Psoas muscle (tissue), 8 donors: ENCODE data around the gene R3HDML. TPM values are rescaled to one million over a fixed set of nuclear protein-coding genes. Genes with fewer than 3 reads are reported as not detected.

Experiments
- ATAC-seq, 4 donors: fragments of 200-7000 bp; cut with Tn5 transposase; one replicate each; pipeline ENCODE4 v1.9.1; 2020; ENCODE audit warnings: moderate library complexity in 3 of 4, mild to moderate bottlenecking in 2 of 4
- DNase-seq, 2 donors: peaks; one replicate each; pipeline ENCODE4 v3.0.0-alpha.2; 2020
- H3K27ac ChIP-seq: fragments of 200-600 bp; one replicate; pipeline ENCODE4 v1.8.0; 2022
- H3K27me3 ChIP-seq, 3 donors: fragments of 200-600 bp in 1 of 3; one replicate each; pipeline versions ENCODE4 v1.6.1 to v1.8.0; 2013 to 2022; ENCODE audit warnings: low read length in 2 of 3, mild to moderate bottlenecking in 2 of 3, moderate library complexity in 1 of 3; ENCODE audit not compliant: insufficient read depth in 3 of 3
- H3K36me3 ChIP-seq, 2 donors: fragments of 200-600 bp in 1 of 2; one replicate each; pipeline versions ENCODE4 v1.6.1 to v1.8.0; 2013 to 2022; ENCODE audit warnings: low read depth in 1 of 2, mild to moderate bottlenecking in 1 of 2, moderate library complexity in 1 of 2; ENCODE audit not compliant: insufficient read depth in 1 of 2
- H3K4me1 ChIP-seq: fragments of 200-600 bp; one replicate; pipeline ENCODE4 v1.8.0; 2022
- H3K4me3 ChIP-seq: fragments of 200-600 bp; one replicate; pipeline ENCODE4 v1.8.0; 2022; ENCODE audit warnings: mild to moderate bottlenecking
- H3K9me3 ChIP-seq: fragments of 200-600 bp; one replicate; pipeline ENCODE4 v1.8.0; 2022
- WGBS, 3 donors: extraction: QIAGEN DNeasy Blood & Tissue Kit; methylation state at CpG; one replicate each; pipeline versions ENCODE4 v1.1.6 to v1.1.7; 2013; 5-methylcytosine and 5-hydroxymethylcytosine counted together
- intact Hi-C, 2 donors: fragments of 100-400 bp; cut with DNase I; formaldehyde crosslinking; loops; one replicate each; pipeline versions ENCODE4 v1.11.0 to v1.14.2; 2022
- polyA plus RNA-seq, 3 donors: library from polyadenylated mRNA; stranded (reverse); fragments of 200-250 nt; gene quantifications; one replicate each; pipeline ENCODE4 v1.2.3, GENCODE V29; 2013
- total RNA-seq, 4 donors: library from RNA; stranded (reverse); fragmentation: NEBNext Ultra II Directional in 2 of 4; extraction: Animal tissue kit (Norgen Biotek cat#: 25700) in 2 of 4; gene quantifications; one replicate each; pipeline versions ENCODE4 v1.2.1 to v1.2.4, GENCODE V29; 2021 to 2023
- TF ChIP-seq, protein P1 (sequence below): fragments of 200-600 bp; IDR thresholded peaks from one replicate; pipeline ENCODE4 v1.8.0; 2022; ENCODE audit warnings: antibody characterized with exemption
- donor health status: healthy with polysubstance abuse.
- donor health status: DM: no; HTN: no; CAD: no; lungs with moderate emphysema.
- donor health status: Bipolar disorder and iron deficiency.
- donor health status: healthy.
- donor health status: DM: yes; HTN: yes; CAD: no.
- donor health status: DM: no; HTN: no; CAD: no.
- donor health status: DM: no; HTN: no; CAD: no.
- donor health status: DM: yes; HTN: yes; CAD: no.

The R3HDML gene
- total and polyA plus RNA-seq, 7 donors: not detected

DNA sequence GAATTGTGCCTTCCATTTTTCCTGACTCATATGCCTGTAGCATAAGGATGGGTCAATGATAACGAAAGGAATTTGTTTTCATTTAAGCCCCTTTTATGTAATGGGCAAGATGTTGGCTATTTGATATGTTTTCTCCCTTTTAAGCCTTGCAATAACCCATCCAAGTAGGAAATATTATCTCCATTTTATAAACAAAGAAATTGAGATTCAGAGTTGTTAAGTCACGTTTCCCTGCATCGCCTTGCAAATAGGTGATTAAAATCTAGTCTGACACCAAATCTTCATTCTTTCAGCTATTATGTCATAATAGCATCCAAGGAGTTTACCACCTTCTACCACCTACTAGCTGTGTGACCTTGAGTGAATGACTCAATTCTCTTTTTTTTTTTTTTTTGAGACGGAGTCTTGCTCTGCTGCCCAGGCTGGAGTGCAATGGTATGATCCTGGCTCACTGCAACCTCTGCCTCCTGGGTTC lies 25.7 kb downstream of the R3HDML start:
- H3K27ac ChIP-seq: no peak overlapping the region
- TF ChIP-seq, protein P1, sequence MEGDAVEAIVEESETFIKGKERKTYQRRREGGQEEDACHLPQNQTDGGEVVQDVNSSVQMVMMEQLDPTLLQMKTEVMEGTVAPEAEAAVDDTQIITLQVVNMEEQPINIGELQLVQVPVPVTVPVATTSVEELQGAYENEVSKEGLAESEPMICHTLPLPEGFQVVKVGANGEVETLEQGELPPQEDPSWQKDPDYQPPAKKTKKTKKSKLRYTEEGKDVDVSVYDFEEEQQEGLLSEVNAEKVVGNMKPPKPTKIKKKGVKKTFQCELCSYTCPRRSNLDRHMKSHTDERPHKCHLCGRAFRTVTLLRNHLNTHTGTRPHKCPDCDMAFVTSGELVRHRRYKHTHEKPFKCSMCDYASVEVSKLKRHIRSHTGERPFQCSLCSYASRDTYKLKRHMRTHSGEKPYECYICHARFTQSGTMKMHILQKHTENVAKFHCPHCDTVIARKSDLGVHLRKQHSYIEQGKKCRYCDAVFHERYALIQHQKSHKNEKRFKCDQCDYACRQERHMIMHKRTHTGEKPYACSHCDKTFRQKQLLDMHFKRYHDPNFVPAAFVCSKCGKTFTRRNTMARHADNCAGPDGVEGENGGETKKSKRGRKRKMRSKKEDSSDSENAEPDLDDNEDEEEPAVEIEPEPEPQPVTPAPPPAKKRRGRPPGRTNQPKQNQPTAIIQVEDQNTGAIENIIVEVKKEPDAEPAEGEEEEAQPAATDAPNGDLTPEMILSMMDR: no peak
- no peaks in the 10 kb centered on the region for H3K4me1 ChIP-seq
- no peaks in the 10 kb centered on the region for H3K36me3 ChIP-seq
- no peak for ATAC-seq
- H3K4me3 ChIP-seq: no peak overlapping the region
- H3K9me3 ChIP-seq: no peaks in the 10 kb centered on the region
- no peak for DNase-seq
- intact Hi-C loops: no loop called here
- H3K27me3 ChIP-seq: peaks cover 0 to 9% (median 0%) of the 10 kb centered on the region in 3 donors
- 56 to 71% (median 66%) methylated on average over 4 of the region's 4 CpGs for WGBS, 3 donors

DNA sequence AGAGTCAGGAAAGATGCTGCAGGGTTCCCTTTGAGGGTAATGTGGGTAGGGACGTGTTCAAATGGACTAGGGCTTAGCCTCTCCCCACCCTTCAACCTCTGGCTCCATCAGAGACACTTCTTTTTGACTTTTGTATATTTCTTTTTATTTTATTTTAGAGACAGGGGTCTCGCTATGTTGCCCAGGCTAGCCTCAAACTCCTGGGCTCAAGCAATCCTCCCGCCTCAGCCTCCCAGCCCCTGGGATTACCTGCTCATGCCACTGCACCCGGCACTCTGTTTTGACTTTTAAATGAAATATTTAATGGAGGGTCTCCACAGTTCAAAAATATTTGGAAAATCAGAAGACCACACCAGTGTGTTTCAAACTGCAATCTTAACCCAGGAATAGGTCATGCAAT lies 27.2 kb downstream of the R3HDML start:
- Histone ChIP-seq H3K27me3 (peaks cover 0 to 9% (median 0%) of the 10 kb centered on the region in 3 donors), H3K4me3 (no peak overlapping the region), H3K9me3 (no peaks in the 10 kb centered on the region), H3K4me1 (no peaks in the 10 kb centered on the region), H3K27ac (no peak overlapping the region), H3K36me3 (no peaks in the 10 kb centered on the region)
- DNase-seq (no peak), ATAC-seq (no peak)
- intact Hi-C loops: no loop called here
- 76 to 82% (median 79%) methylated on average over 4 of the region's 4 CpGs for WGBS, 3 donors
- TF ChIP-seq, protein P1: no peak

DNA sequence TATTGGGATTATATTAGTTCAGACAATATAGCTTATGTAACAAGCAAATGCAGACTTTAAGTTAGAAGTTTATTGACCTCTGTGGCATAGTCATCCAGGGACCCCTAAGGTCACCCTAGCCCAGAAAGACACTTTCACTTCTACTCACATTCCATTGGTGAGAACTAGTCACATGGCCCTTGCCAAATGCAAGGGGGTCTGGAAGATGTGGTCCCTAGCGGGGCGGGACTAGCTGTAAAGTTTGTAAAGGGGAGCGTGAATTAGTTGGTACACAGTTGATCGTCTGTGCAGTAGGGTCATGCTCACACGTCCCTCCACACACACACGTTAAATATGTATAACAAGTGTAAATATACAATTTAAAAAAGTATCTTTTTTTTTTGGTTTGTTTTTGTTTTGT lies 27.9 kb downstream of the R3HDML start:
- no peaks in the 10 kb centered on the region for H3K9me3 ChIP-seq
- H3K27ac ChIP-seq: no peak overlapping the region
- H3K4me1 ChIP-seq: no peaks in the 10 kb centered on the region
- intact Hi-C loops: no loop called here
- H3K27me3 ChIP-seq: peaks cover 0 to 6% (median 0%) of the 10 kb centered on the region in 3 donors
- DNase-seq: no peak
- no peaks in the 10 kb centered on the region for H3K36me3 ChIP-seq
- TF ChIP-seq, protein P1: no peak
- no peak for ATAC-seq
- 81 to 89% (median 83%) methylated on average over 6 of the region's 6 CpGs for WGBS, 3 donors
- no peak overlapping the region for H3K4me3 ChIP-seq

DNA sequence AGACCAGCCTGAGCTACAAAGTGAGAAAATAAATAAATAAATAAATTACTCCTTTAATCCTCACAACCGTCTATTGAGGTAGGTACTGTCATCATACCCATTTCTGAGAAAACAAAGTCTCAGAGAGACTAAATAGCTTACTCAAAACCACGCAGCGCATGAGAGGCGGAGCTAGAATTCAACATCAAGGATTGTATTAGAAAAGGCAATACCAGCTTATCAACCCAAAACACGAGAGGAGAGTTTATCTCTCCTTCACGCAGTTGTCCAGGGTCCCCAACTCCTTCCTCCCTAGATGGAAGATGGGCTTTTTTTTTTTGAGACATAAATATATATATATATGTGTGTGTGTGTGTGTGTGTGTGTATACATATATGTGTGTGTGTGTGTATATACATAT lies 30.9 kb downstream of the R3HDML start:
- no peaks in the 10 kb centered on the region for H3K27me3 ChIP-seq
- intact Hi-C loops: no loop called here
- WGBS, 3 donors: 91 to 99% (median 96%) methylated on average over 6 of the region's 6 CpGs

More for the DNA sequence above, 30.9 kb downstream of the R3HDML start:
- no peaks in the 10 kb centered on the region for H3K4me1 ChIP-seq
- TF ChIP-seq, protein P1: no peak
- DNase-seq (no peak), ATAC-seq (no peak)
- no peaks in the 10 kb centered on the region for H3K9me3 ChIP-seq
- no peak overlapping the region for H3K27ac ChIP-seq
- H3K4me3 ChIP-seq: no peak overlapping the region
- no peaks in the 10 kb centered on the region for H3K36me3 ChIP-seq
